GM18873 (cell line): ENCODE results near the gene C2CD3.
"Not testable (repeated sequence)": the region's sequence is repeated elsewhere in the genome, so short reads cannot be mapped to it uniquely, and the experiment has no call there.

Source experiments
- ATAC-seq: cut with Tn5 transposase; IDR thresholded peaks from one replicate; pipeline ENCODE4 v1.9.1; 2021; ENCODE audit warnings: mild to moderate bottlenecking, moderate library complexity, moderate number of reproducible peaks; ENCODE audit not compliant: unreplicated experiment, low FRiP score

Gene C2CD3

GRCh38 chr11:73988227-73988626, 182.6 kb downstream of the C2CD3 start:
- no peak for ATAC-seq

GRCh38 chr11:73985661-73986060, 185.1 kb downstream of the C2CD3 start:
- ATAC-seq, result not testable (repeated sequence)

DNA sequence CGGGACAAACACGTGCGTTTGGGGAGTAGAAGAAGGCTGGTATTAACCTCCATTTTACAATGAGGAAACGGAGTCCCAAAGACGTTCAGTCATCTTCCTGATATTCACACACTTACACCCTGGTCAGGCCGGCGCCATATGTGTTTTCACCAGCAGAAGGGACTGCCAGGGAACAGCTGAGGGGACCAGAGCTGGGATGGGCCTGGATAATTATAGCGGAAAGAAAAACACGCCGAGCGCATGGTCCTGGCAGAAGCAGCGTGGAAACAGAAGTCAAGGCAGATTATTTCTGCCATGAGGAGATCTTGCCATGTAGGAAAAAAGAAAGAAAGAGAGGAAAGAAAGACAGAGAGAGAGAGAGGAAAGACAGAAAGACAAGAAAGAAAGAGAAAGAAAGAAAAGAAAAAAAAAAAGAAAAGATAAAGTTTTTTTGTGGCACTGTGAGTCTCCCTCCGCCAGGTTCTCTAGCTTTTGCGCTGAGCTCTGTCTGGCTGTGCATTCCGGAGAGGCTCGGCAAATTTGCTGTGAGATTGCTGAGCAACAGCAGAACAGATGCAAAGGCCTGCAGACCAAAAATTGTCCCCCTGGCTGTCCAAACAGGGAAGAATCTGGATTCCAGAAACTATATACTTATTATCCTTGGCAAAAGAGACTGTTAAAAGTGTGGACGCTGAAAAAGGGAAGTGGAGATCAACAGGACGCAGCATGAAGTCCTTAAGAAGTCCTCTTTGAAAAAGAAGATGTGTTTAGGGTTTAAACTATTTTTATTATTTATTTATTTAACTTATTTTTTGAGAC, 186.9 kb downstream of the C2CD3 start:
- ATAC-seq, result no peak

DNA sequence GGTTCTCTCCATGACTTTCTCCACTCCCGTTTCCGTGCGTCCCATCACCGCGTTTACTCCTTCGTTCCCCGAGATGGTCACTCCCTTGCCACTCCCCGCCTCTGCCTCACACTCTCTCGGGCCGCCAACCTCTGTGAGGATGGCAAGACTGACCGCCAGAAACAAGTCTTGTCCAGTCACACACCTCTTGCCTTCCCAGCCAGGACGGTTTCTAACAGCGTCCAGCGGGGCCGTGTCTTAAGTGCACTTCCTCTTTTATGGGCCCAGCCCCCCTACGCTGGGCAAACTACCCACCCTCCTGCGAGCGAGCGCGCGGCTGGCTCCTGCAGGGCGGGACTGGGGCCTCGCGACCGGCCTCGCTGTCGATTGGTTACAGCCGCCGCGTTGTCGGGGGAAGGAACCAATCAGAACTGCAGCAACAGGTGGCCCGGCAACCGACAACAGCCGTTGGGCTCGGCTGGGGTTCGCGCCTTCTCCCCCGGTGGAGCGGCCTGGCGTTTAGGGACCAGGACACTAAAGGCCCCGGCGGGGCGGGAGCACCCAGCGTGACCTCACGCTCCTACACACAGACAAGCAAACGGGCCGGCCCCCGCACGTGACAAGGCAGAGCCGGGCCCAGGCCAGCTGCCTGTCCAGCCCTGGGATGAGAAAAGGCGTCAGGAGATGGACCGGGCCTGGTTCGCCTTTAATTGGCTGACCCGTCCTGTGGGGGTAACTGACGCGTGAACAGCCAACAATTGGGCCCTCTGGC, 187.6 kb downstream of the C2CD3 start:
- ATAC-seq, result peak; percentile 62

DNA sequence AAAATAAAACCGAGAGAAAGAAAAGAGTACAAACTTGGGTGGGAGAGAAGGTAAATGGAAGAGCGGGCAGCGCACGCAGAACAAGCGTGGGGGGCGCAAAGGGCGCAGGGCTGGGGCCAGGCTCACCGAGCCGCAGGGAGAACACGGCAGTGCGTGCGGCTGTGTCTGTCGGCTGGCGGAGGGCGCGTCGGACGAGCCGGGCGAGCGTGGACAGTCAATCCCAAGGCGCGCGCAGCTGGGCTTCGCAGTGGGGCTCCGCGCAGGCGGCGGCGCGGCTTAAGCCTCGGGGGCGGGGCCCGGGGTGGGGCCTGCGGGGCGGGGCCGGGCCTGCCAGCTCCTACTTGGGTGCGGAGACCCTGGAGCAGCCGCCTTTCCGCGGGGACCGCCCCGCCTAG, 188.2 kb downstream of the C2CD3 start, which contains the start of gene UCP2:
Gene UCP2 (minus strand): TSS at position 249 of the 395 bp plus-strand sequence. CDS start 4,465 bp downstream, outside the sequence.
- peak; percentile 28 for ATAC-seq

DNA sequence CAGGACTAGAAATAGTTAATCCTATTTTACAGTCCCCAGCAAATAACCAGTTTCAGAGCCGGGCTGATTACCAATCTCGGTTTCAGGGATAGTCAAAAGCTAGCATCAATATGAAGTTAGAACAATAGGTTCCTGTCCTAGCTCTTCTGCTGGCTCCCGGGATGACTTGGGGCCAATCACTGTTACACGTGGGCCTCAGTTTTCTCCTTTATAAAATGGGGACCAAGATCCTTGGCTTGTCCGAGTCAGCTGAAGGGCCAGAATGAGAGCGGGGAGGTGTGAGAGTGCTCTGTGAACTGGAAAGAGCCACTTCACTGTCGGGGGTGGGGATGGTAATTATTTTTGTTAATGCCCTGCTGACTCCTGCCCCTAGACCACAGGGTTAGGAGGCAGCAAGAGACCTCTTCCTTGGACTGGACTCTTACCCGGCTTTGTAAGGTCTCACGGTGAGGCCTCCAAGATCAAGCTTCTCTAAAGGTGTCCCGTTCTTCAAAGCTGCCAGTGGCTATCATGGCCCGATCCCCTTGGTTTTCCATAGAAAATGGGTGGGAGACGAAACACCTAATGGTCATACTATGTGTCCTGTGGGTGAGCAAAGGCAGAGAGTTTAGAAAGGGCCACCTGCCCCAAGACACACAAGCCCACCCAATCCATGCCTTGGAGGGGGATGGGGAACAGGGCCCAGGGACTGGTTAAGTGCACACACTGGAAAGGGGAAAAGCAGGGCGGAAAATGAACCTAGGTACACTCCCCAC, 189.6 kb downstream of the C2CD3 start:
- no peak for ATAC-seq

GRCh38 chr11:73980001-73980961, 190.5 kb downstream of the C2CD3 start:
- ATAC-seq, result no peak

DNA sequence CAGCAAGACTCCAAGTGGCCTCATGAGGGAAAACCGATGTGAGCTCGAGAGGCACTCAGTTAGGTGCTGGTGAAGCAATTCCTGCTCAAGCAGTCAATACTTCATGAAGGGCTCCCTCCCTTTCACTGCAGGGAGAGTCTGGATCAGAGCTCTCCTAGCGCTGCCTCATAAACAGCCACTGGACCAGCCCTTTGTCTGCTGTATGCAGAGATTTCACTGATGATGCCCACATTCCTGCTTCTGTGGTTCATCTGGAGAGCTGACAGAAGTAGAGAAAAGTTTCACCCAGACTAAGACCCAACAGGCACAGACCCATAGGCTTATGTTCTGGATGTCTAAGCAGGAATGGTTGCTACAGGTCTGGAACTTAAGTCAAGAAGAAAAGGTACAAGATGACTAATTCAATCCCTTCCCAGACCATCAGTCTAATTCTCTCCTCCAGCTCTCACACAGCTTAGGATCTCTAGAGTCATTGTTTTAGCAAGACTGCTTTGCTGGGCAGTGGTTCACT, 192.2 kb downstream of the C2CD3 start:
- ATAC-seq, result no peak

DNA sequence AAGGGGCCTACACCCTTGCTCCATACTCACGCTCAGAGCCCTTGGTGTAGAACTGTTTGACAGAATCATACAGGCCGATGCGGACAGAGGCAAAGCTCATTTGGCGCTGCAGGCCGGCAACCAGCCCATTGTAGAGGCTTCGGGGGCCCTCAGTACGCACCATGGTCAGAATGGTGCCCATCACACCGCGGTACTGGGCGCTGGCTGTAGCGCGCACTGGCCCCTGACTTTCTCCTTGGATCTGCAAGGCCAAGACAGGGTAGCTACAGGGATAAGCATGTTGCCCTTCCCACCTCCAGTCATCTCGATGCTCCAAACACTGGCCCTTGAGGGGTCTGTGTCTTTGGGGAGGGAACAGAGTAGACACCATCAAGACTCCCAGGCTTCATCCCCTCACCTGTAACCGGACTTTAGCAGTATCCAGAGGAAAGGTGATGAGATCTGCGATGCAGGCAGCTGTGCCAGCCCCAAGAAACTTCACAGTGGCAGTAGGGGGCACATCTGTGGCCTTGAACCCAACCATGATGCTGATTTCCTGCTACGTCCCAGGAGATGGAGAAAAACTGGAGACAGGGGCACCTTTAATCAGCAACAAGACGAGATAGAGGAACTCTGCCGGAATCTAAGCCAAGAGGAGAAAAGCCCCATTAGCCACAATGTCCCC, 192.8 kb downstream of the C2CD3 start:
- no peak for ATAC-seq

GRCh38 chr11:73976451-73977151, 194.2 kb downstream of the C2CD3 start:
- ATAC-seq, result no peak

DNA sequence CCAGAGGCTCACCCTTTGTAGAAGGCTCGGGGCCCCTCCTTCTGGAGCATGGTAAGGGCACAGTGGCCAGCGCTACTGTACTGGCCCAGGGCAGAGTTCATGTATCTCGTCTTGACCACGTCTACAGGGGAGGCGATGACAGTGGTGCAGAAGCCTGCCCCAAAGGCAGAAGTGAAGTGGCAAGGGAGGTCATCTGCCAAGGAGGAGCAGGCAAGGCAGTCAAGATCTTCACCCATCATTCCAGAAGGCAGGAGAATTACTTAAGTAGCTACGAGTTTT, 195.4 kb downstream of the C2CD3 start:
- ATAC-seq, result no peak

DNA sequence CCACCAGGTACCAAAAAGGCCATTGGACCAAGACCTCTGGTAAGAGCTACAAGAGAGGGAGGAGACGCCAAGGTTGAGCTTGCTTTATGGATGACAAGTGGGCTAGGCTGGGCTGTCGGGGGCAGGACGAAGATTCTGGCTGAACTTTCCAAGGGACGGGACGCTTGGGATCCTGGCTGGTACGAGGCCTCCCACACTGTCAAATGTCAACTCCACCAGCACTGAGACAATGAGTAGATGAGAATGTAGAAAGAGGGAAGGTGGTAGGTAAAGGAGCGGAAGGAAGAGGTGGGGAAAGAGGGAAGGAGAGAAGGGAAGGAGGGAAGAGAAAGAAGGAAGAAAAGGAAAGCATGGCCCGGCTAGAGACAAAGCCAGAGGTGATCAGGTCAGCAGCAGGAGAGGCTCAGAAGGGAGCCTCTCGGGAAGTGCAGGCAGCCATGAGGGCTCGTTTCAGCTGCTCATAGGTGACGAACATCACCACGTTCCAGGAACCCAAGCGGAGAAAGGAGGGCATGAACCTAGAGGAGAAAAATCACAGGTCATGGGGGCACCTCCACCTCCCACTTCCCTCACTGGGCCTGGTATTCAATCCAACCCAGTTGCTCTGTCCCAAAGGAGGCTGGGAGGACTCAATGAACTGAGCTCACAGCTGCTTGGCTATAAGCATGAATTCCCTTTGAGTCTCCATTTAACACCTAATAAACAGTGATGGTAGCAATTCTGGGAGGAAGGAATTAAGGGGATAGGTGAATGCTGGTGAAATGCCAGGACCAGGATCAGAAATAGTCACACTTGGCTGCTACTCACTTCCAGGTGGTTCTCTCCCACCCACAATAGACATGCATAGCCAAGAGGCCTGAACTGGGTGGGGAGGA, 196.0 kb downstream of the C2CD3 start:
- ATAC-seq, result no peak

- no peak for ATAC-seq
Observed at GRCh38 chr11:73972620-73973449, 198.0 kb downstream of the C2CD3 start.

GRCh38 chr11:73972187-73972586, 198.6 kb downstream of the C2CD3 start:
- no peak for ATAC-seq

- ATAC-seq, result no peak
Observed at GRCh38 chr11:73971175-73971719, 199.6 kb downstream of the C2CD3 start.

GRCh38 chr11:73969991-73970800, 200.6 kb downstream of the C2CD3 start:
- no peak for ATAC-seq
